WTC11 (cell line): ENCODE data around the gene COL6A3. TPM values are rescaled to one million over a fixed set of nuclear protein-coding genes. Genes with fewer than 3 reads are reported as not detected.

ENCODE experiments used
- ATAC-seq: fragments of 200-7000 bp; cut with Tn5 transposase; 2 replicates; pipeline ENCODE4 v1.10.0; 2021; ENCODE audit warnings: mild to moderate bottlenecking, moderate library complexity
- CTCF ChIA-PET: fragments of 300-600 bp; sonication (Branson Sonifier 250); formaldehyde crosslinking; loops from one replicate; lab custom pipeline; 2021; ENCODE audit warnings: antibody characterized with exemption; lab: Charles Lee
- POLR2A ChIA-PET: fragments of 350-600 bp; sonication (Branson Sonifier 250); formaldehyde crosslinking; loops from one replicate; lab custom pipeline; 2021; ENCODE audit warnings: antibody characterized with exemption; lab: Charles Lee
- DNase-seq: peaks from one replicate; pipeline ENCODE4 v3.0.0; 2021; ENCODE audit warnings: low spot score
- H3K27ac Mint-ChIP-seq: 2 replicates; pipeline ENCODE4 v1.8.0; 2021; ENCODE audit warnings: mixed read lengths
- H3K27me3 Mint-ChIP-seq: 2 replicates; pipeline ENCODE4 v1.8.0; 2021; ENCODE audit warnings: low read depth, mild to moderate bottlenecking, moderate library complexity, mixed read lengths
- H3K36me3 Mint-ChIP-seq: 2 replicates; pipeline ENCODE4 v1.8.0; 2021; ENCODE audit warnings: mixed read lengths
- H3K4me1 Mint-ChIP-seq: 2 replicates; pipeline ENCODE4 v1.8.0; 2022; ENCODE audit warnings: mixed read lengths
- H3K4me3 Mint-ChIP-seq: 2 replicates; pipeline ENCODE4 v1.8.0; 2021; ENCODE audit warnings: mild to moderate bottlenecking, moderate library complexity, mixed read lengths
- H3K9me3 Mint-ChIP-seq: 2 replicates; pipeline ENCODE4 v1.8.0; 2021; ENCODE audit warnings: mixed read lengths
- CBFB ChIP-seq: sonication (generic); formaldehyde crosslinking; IDR thresholded peaks from 2 replicates; pipeline ENCODE4 v1.8.1; 2022; ENCODE audit warnings: mild to moderate bottlenecking, low read depth, missing genetic modification reagents
- ESRRA ChIP-seq: sonication (generic); formaldehyde crosslinking; IDR thresholded peaks from 2 replicates; pipeline ENCODE4 v1.8.1; 2022; ENCODE audit warnings: mild to moderate bottlenecking, missing genetic modification reagents, borderline replicate concordance
- GRHL2 ChIP-seq: fragments of 250-450 bp; sonication (Bioruptor Pico); IDR thresholded peaks from 2 replicates; pipeline ENCODE4 v1.8.0; 2022; ENCODE audit warnings: mild to moderate bottlenecking, moderate library complexity; ENCODE audit not compliant: insufficient replicate concordance, severe bottlenecking
- GTF2I ChIP-seq: fragments of 250-450 bp; sonication (Bioruptor Pico); conservative IDR thresholded peaks from 2 replicates; pipeline ENCODE4 v1.4.0; 2021; ENCODE audit warnings: mild to moderate bottlenecking
- HMGA2 ChIP-seq: fragments of 250-450 bp; sonication (Bioruptor Pico); IDR thresholded peaks from 2 replicates; pipeline ENCODE4 v1.4.0; 2021; ENCODE audit warnings: mild to moderate bottlenecking, moderate library complexity
- JAZF1 ChIP-seq: fragments of 250-450 bp; sonication (Bioruptor Pico); IDR thresholded peaks from 2 replicates; pipeline ENCODE4 v1.9.0; 2021; ENCODE audit warnings: moderate library complexity, mild to moderate bottlenecking, inconsistent platforms
- JUN ChIP-seq: sonication (generic); formaldehyde crosslinking; IDR thresholded peaks from 2 replicates; pipeline ENCODE4 v1.8.0; 2023; ENCODE audit warnings: mild to moderate bottlenecking, missing genetic modification reagents
- NFYB ChIP-seq: sonication (generic); formaldehyde crosslinking; conservative IDR thresholded peaks from 2 replicates; pipeline ENCODE4 v1.8.0; 2022; ENCODE audit warnings: low read depth, missing genetic modification reagents
- NR1H2 ChIP-seq: sonication (generic); formaldehyde crosslinking; IDR thresholded peaks from 2 replicates; pipeline ENCODE4 v1.9.0; 2021; ENCODE audit warnings: mild to moderate bottlenecking, moderate library complexity, missing genetic modification reagents
- PRRX2 ChIP-seq: fragments of 250-450 bp; sonication (Bioruptor Pico); IDR thresholded peaks from 2 replicates; pipeline ENCODE4 v1.8.0; 2021; ENCODE audit warnings: mild to moderate bottlenecking
- RELA ChIP-seq: sonication (generic); formaldehyde crosslinking; IDR thresholded peaks from 2 replicates; pipeline ENCODE4 v1.8.1; 2022; ENCODE audit warnings: missing genetic modification reagents, mild to moderate bottlenecking, borderline replicate concordance
- SMAD3 ChIP-seq: sonication (generic); formaldehyde crosslinking; IDR thresholded peaks from 2 replicates; pipeline ENCODE4 v1.8.0; 2022; ENCODE audit warnings: missing genetic modification reagents, mild to moderate bottlenecking, borderline replicate concordance
- TCF7 ChIP-seq: sonication (generic); formaldehyde crosslinking; IDR thresholded peaks from 2 replicates; pipeline ENCODE4 v1.8.0; 2022; ENCODE audit warnings: mild to moderate bottlenecking, low read depth, missing genetic modification reagents, moderate library complexity
- TEAD1 ChIP-seq: sonication (generic); formaldehyde crosslinking; IDR thresholded peaks from 2 replicates; pipeline ENCODE4 v1.8.0; 2022; ENCODE audit warnings: mild to moderate bottlenecking, missing genetic modification reagents
- TEAD4 ChIP-seq: sonication (generic); formaldehyde crosslinking; IDR thresholded peaks from 2 replicates; pipeline ENCODE4 v1.8.0; 2022; ENCODE audit warnings: mild to moderate bottlenecking, missing genetic modification reagents
- ZNF121 ChIP-seq: sonication (generic); formaldehyde crosslinking; IDR thresholded peaks from 2 replicates; pipeline ENCODE4 v1.8.0; 2023; ENCODE audit warnings: missing genetic modification reagents
- ZNF232 ChIP-seq: sonication (generic); formaldehyde crosslinking; IDR thresholded peaks from 2 replicates; pipeline ENCODE4 v1.8.0; 2022; ENCODE audit warnings: mild to moderate bottlenecking, missing genetic modification reagents
- ZNF317 ChIP-seq: sonication (generic); formaldehyde crosslinking; IDR thresholded peaks from 2 replicates; pipeline ENCODE4 v1.8.1; 2023; ENCODE audit warnings: low read depth, mild to moderate bottlenecking, moderate library complexity, missing genetic modification reagents, borderline replicate concordance
- total RNA-seq: library from RNA; stranded (reverse); gene quantifications from 3 replicates; pipeline ENCODE4 v1.2.3, GENCODE V29; 2021
- TF ChIP-seq, protein P1 (sequence below): fragments of 250-450 bp; sonication (Bioruptor Pico); IDR thresholded peaks from 2 replicates; pipeline ENCODE4 v1.9.0; 2021; ENCODE audit warnings: mild to moderate bottlenecking, borderline replicate concordance
- TF ChIP-seq, protein P2 (sequence below): fragments of 250-450 bp; sonication (Bioruptor Pico); IDR thresholded peaks from 2 replicates; pipeline ENCODE4 v1.9.0; 2021; ENCODE audit warnings: moderate library complexity, mild to moderate bottlenecking, inconsistent platforms, borderline replicate concordance
- TF ChIP-seq, protein P3 (sequence below): sonication (generic); formaldehyde crosslinking; IDR thresholded peaks from 2 replicates; pipeline ENCODE4 v1.8.0; 2022; ENCODE audit warnings: mild to moderate bottlenecking, missing genetic modification reagents
- TF ChIP-seq, protein P4 (sequence below): sonication (generic); formaldehyde crosslinking; IDR thresholded peaks from 2 replicates; pipeline ENCODE4 v1.8.1; 2023; ENCODE audit warnings: mild to moderate bottlenecking, missing genetic modification reagents, moderate library complexity
- TF ChIP-seq, protein P5 (sequence below): fragments of 250-450 bp; sonication (Bioruptor Pico); conservative IDR thresholded peaks from 2 replicates; pipeline ENCODE4 v1.9.0; 2021; ENCODE audit warnings: mild to moderate bottlenecking
- TF ChIP-seq, protein P6 (sequence below): sonication (generic); formaldehyde crosslinking; IDR thresholded peaks from 2 replicates; pipeline ENCODE4 v1.8.0; 2023; ENCODE audit warnings: missing genetic modification reagents
- TF ChIP-seq, protein P7 (sequence below): sonication (generic); formaldehyde crosslinking; conservative IDR thresholded peaks from 2 replicates; pipeline ENCODE4 v1.8.1; 2022; ENCODE audit warnings: mild to moderate bottlenecking, missing genetic modification reagents
- TF ChIP-seq, protein P8 (sequence below): sonication (generic); formaldehyde crosslinking; IDR thresholded peaks from 2 replicates; pipeline ENCODE4 v1.8.1; 2023; ENCODE audit warnings: mild to moderate bottlenecking, missing genetic modification reagents, moderate library complexity

COL6A3 gene
- total RNA-seq, 1 experiment from 2014 or later, result 2.6 TPM

DNA sequence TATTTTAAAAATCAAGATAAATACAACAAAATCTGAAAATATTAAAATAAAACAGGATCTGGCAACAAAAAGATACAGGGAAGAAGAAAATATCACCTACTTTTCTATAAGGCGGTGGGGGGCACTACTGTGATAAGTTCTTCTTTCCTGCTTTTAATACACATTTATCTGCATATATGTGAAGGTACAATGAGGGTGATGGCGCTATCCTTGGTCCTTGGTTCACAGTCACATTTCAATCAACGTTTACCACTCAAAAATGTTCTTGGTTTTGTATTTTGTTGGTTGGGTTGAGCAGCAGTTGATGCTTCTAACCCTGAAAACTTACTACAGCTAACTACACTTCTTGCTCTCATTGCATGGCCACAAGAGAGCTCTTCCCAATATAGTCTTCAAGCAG lies 112.4 kb downstream of the COL6A3 start (continued):
- TF ChIP-seq JAZF1 (CRISPR knock-in tag), result no peak
- TF ChIP-seq ZNF317 (CRISPR knock-in tag), result no peak
- TF ChIP-seq HMGA2 (CRISPR knock-in tag), result no peak
- TF ChIP-seq NR1H2 (CRISPR knock-in tag), result no peak
- no peak for TF ChIP-seq CBFB (CRISPR knock-in tag)
- no peak for TF ChIP-seq ZNF232 (CRISPR knock-in tag)

DNA sequence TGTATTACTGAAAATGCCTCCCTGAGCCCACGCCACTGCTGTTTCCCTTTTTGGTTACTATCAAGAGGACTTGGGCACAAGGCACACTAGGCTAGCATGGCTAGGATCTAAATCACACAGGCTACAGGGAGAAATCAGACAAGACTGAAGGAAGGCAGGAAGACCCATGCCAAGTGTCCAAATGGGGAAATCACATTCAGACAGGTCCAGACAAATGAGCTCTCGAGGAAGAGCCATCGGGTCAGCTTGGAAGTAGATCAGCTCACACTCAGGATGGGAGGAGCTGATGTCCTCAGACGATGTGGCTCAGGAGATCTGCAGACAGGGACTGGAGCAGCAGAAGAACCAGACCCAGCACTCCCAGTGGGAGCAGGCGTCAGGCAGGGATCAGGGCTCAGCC lies 113.2 kb downstream of the COL6A3 start:
- POLR2A ChIA-PET, result no interaction called here
- Mint-ChIP-seq H3K4me1 (no peaks in the 10 kb centered on the region), H3K27me3 (peaks cover 5% of the 10 kb centered on the region; the same call in 1 of the 2 replicates), H3K36me3 (peaks cover 23% of the 10 kb centered on the region), H3K27ac (no peak overlapping the region), H3K4me3 (no peak overlapping the region), H3K9me3 (peaks cover 48% of the 10 kb centered on the region)
- no peak for TF ChIP-seq ESRRA
- TF ChIP-seq, protein P1, sequence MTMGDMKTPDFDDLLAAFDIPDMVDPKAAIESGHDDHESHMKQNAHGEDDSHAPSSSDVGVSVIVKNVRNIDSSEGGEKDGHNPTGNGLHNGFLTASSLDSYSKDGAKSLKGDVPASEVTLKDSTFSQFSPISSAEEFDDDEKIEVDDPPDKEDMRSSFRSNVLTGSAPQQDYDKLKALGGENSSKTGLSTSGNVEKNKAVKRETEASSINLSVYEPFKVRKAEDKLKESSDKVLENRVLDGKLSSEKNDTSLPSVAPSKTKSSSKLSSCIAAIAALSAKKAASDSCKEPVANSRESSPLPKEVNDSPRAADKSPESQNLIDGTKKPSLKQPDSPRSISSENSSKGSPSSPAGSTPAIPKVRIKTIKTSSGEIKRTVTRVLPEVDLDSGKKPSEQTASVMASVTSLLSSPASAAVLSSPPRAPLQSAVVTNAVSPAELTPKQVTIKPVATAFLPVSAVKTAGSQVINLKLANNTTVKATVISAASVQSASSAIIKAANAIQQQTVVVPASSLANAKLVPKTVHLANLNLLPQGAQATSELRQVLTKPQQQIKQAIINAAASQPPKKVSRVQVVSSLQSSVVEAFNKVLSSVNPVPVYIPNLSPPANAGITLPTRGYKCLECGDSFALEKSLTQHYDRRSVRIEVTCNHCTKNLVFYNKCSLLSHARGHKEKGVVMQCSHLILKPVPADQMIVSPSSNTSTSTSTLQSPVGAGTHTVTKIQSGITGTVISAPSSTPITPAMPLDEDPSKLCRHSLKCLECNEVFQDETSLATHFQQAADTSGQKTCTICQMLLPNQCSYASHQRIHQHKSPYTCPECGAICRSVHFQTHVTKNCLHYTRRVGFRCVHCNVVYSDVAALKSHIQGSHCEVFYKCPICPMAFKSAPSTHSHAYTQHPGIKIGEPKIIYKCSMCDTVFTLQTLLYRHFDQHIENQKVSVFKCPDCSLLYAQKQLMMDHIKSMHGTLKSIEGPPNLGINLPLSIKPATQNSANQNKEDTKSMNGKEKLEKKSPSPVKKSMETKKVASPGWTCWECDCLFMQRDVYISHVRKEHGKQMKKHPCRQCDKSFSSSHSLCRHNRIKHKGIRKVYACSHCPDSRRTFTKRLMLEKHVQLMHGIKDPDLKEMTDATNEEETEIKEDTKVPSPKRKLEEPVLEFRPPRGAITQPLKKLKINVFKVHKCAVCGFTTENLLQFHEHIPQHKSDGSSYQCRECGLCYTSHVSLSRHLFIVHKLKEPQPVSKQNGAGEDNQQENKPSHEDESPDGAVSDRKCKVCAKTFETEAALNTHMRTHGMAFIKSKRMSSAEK (CRISPR knock-in tag), result no peak
- TF ChIP-seq, protein P2, sequence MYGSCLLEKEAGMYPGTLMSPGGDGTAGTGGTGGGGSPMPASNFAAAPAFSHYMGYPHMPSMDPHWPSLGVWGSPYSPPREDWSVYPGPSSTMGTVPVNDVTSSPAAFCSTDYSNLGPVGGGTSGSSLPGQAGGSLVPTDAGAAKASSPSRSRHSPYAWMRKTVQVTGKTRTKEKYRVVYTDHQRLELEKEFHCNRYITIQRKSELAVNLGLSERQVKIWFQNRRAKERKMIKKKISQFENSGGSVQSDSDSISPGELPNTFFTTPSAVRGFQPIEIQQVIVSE (CRISPR knock-in tag), result no peak
- no peak for TF ChIP-seq GRHL2 (CRISPR knock-in tag)
- TF ChIP-seq, protein P3, sequence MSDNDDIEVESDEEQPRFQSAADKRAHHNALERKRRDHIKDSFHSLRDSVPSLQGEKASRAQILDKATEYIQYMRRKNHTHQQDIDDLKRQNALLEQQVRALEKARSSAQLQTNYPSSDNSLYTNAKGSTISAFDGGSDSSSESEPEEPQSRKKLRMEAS (CRISPR knock-in tag), result no peak
- TF ChIP-seq, protein P4, sequence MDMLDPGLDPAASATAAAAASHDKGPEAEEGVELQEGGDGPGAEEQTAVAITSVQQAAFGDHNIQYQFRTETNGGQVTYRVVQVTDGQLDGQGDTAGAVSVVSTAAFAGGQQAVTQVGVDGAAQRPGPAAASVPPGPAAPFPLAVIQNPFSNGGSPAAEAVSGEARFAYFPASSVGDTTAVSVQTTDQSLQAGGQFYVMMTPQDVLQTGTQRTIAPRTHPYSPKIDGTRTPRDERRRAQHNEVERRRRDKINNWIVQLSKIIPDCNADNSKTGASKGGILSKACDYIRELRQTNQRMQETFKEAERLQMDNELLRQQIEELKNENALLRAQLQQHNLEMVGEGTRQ, result no peak
- no peak for TF ChIP-seq RELA
- no peak for TF ChIP-seq JUN (CRISPR knock-in tag)
- ATAC-seq (no peak), DNase-seq (no peak)
- CTCF ChIA-PET, result no interaction called here

DNA sequence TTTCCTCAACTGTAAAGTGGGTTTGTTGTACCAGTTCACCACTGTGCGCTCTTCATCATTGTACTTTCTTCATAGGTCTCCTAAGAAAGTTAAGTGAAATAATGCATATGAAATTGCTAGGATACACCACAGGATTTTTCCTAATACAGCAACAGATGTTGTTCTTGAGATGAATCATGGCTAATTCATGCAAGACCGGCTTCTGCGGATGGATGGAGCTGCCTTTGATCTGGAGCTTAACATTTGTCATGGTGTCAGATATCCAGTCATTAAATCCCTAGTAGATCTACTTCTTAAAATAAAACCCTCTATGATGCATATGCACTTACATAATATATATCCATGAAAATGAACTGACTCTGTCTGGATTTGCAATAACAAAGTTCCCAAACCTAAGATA lies 114.1 kb downstream of the COL6A3 start:
- no peak for DNase-seq
- no peak overlapping the region for H3K27ac Mint-ChIP-seq
- peaks cover 5% of the 10 kb centered on the region; the same call in 1 of the 2 replicates for H3K27me3 Mint-ChIP-seq
- peaks cover 23% of the 10 kb centered on the region for H3K36me3 Mint-ChIP-seq
- H3K9me3 Mint-ChIP-seq, result peaks cover 41% of the 10 kb centered on the region
- CTCF ChIA-PET, result no interaction called here
- POLR2A ChIA-PET, result no interaction called here
- H3K4me1 Mint-ChIP-seq, result no peaks in the 10 kb centered on the region
- no peak for ATAC-seq
- no peak overlapping the region for H3K4me3 Mint-ChIP-seq
- no peak for TF ChIP-seq TCF7 (CRISPR knock-in tag)
- TF ChIP-seq, protein P5, sequence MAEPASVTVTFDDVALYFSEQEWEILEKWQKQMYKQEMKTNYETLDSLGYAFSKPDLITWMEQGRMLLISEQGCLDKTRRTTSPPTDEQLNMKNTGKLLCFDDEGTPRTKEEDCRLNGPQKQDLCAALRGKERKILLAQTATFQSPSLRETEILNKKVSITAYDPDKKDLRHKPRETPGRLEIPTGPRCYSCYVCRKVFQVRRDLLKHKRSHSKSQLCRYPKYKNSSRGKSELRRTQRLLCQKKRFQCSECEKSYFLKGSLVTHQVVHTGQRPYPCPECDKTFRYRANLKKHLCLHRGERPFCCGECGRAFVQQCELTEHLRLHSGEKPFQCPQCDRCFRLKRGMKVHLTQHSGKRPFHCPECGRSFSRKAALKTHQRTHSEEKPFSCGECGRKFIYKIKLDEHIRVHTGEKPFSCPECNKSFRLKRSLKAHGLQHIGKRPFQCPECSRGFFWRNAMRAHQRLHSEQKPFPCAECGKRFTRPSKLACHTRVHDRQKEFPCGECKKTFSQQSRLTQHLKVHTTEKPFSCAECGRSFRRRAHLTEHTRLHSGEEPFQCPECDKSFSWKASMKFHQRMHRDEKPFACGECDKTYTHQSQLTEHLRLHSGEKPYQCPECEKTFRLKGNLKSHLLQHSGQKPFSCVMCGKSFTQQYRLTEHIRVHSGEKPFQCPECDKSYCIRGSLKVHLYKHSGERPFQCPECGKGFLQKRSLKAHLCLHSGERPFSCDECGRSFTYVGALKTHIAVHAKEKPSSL (CRISPR knock-in tag), result no peak
- no peak for TF ChIP-seq TEAD1 (CRISPR knock-in tag)
- no peak for TF ChIP-seq ZNF121 (CRISPR knock-in tag)
- no peak for TF ChIP-seq SMAD3 (CRISPR knock-in tag)
- TF ChIP-seq, protein P6, sequence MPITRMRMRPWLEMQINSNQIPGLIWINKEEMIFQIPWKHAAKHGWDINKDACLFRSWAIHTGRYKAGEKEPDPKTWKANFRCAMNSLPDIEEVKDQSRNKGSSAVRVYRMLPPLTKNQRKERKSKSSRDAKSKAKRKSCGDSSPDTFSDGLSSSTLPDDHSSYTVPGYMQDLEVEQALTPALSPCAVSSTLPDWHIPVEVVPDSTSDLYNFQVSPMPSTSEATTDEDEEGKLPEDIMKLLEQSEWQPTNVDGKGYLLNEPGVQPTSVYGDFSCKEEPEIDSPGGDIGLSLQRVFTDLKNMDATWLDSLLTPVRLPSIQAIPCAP (CRISPR knock-in tag), result no peak
- TF ChIP-seq GTF2I (CRISPR knock-in tag), result no peak
- no peak for TF ChIP-seq PRRX2 (CRISPR knock-in tag)
- no peak for TF ChIP-seq NFYB
- TF ChIP-seq, protein P7, sequence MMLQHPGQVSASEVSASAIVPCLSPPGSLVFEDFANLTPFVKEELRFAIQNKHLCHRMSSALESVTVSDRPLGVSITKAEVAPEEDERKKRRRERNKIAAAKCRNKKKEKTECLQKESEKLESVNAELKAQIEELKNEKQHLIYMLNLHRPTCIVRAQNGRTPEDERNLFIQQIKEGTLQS (CRISPR knock-in tag), result no peak
- no peak for TF ChIP-seq TEAD4 (CRISPR knock-in tag)
- TF ChIP-seq ZNF232 (CRISPR knock-in tag), result no peak
- TF ChIP-seq, protein P8, sequence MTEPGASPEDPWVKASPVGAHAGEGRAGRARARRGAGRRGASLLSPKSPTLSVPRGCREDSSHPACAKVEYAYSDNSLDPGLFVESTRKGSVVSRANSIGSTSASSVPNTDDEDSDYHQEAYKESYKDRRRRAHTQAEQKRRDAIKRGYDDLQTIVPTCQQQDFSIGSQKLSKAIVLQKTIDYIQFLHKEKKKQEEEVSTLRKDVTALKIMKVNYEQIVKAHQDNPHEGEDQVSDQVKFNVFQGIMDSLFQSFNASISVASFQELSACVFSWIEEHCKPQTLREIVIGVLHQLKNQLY, result no peak
